Activated CD4-positive, alpha-beta T cell treated with anti-CD3 and anti-CD28 coated beads, Interleukin-2, amount 10 ng/mL, durations not matched to agents 24 days and 14 days (primary cell): ENCODE data around the gene ANTXR1. TPM values are rescaled to one million over a fixed set of nuclear protein-coding genes. Genes with fewer than 3 reads are reported as not detected.

ENCODE experiments used
- DNase-seq: peaks from one replicate; pipeline ENCODE4 v3.0.0; 2022
- H3K27ac Mint-ChIP-seq: one replicate; pipeline ENCODE4 v1.8.0; 2022; ENCODE audit warnings: mild to moderate bottlenecking, mixed read lengths
- H3K27me3 Mint-ChIP-seq: one replicate; pipeline ENCODE4 v1.8.0; 2022; ENCODE audit warnings: mixed read lengths
- H3K36me3 Mint-ChIP-seq: one replicate; pipeline ENCODE4 v1.8.0; 2022; ENCODE audit warnings: low read depth, mild to moderate bottlenecking, mixed read lengths
- H3K4me1 Mint-ChIP-seq: one replicate; pipeline ENCODE4 v1.8.0; 2021; ENCODE audit warnings: mixed read lengths
- H3K4me3 Mint-ChIP-seq: one replicate; pipeline ENCODE4 v1.8.0; 2022; ENCODE audit warnings: mild to moderate bottlenecking, moderate library complexity, mixed read lengths
- H3K9me3 Mint-ChIP-seq: one replicate; pipeline ENCODE4 v1.8.0; 2021; ENCODE audit warnings: mixed read lengths
- intact Hi-C: fragments of 100-400 bp; cut with micrococcal nuclease; formaldehyde crosslinking; loops from one replicate; pipeline ENCODE4 v1.15.1; 2023
- total RNA-seq: library from RNA; stranded (reverse); gene quantifications from 2 replicates; pipeline ENCODE4 v1.2.3, GENCODE V29; 2022

The ANTXR1 gene
- total RNA-seq, 1 donor from 2014 or later: not detected

- Mint-ChIP-seq H3K9me3 (peaks cover 4% of the 10 kb centered on the region), H3K4me1 (no peaks in the 10 kb centered on the region), H3K4me3 (no peak overlapping the region), H3K36me3 (no peaks in the 10 kb centered on the region), H3K27ac (no peak overlapping the region), H3K27me3 (peaks cover 70% of the 10 kb centered on the region)
- intact Hi-C loops: no loop called here
- peak; percentile 12 for DNase-seq
These were observed 46.8 kb downstream of the ANTXR1 start for GRCh38 chr2:69059731-69060290.

GRCh38 chr2:69060938-69061501, 48.0 kb downstream of the ANTXR1 start:
- Mint-ChIP-seq H3K9me3 (peaks cover 4% of the 10 kb centered on the region), H3K27ac (no peak overlapping the region), H3K4me3 (no peak overlapping the region), H3K27me3 (peaks cover 66% of the 10 kb centered on the region), H3K4me1 (no peaks in the 10 kb centered on the region), H3K36me3 (no peaks in the 10 kb centered on the region)
- DNase-seq: peak; percentile 7
- intact Hi-C loops: no loop called here

- intact Hi-C loops: no loop called here
- Mint-ChIP-seq H3K36me3 (no peaks in the 10 kb centered on the region), H3K4me1 (no peaks in the 10 kb centered on the region), H3K9me3 (peaks cover 4% of the 10 kb centered on the region), H3K27ac (no peak overlapping the region), H3K27me3 (peaks cover 65% of the 10 kb centered on the region), H3K4me3 (no peak overlapping the region)
- DNase-seq: no peak
These were observed 48.5 kb downstream of the ANTXR1 start for GRCh38 chr2:69061525-69061924.

- Mint-ChIP-seq H3K9me3 (peaks cover 4% of the 10 kb centered on the region), H3K27me3 (peaks cover 66% of the 10 kb centered on the region), H3K4me3 (no peak overlapping the region), H3K27ac (no peak overlapping the region), H3K36me3 (no peaks in the 10 kb centered on the region), H3K4me1 (no peaks in the 10 kb centered on the region)
- no peak for DNase-seq
- intact Hi-C loops: no loop called here
These were observed 49.5 kb downstream of the ANTXR1 start for GRCh38 chr2:69062307-69062962.

GRCh38 chr2:69065735-69066336, 52.9 kb downstream of the ANTXR1 start:
- no peak for DNase-seq
- H3K27me3 Mint-ChIP-seq: peaks cover 52% of the 10 kb centered on the region

GRCh38 chr2:69067026-69067630, 54.1 kb downstream of the ANTXR1 start:
- no peak overlapping the region for H3K4me3 Mint-ChIP-seq
- intact Hi-C loops: no loop called here
- no peak for DNase-seq
- H3K27me3 Mint-ChIP-seq: peaks cover 40% of the 10 kb centered on the region
- H3K4me1 Mint-ChIP-seq: no peaks in the 10 kb centered on the region
- H3K9me3 Mint-ChIP-seq: no peaks in the 10 kb centered on the region
- H3K36me3 Mint-ChIP-seq: no peaks in the 10 kb centered on the region
- H3K27ac Mint-ChIP-seq: no peak overlapping the region

More at GRCh38 chr2:69065735-69066336, 52.9 kb downstream of the ANTXR1 start:
- no peaks in the 10 kb centered on the region for H3K4me1 Mint-ChIP-seq
- intact Hi-C loops: no loop called here
- no peaks in the 10 kb centered on the region for H3K36me3 Mint-ChIP-seq
- no peak overlapping the region for H3K27ac Mint-ChIP-seq
- no peak overlapping the region for H3K4me3 Mint-ChIP-seq
- no peaks in the 10 kb centered on the region for H3K9me3 Mint-ChIP-seq

- Mint-ChIP-seq H3K4me1 (no peaks in the 10 kb centered on the region), H3K27ac (no peak overlapping the region), H3K4me3 (no peak overlapping the region), H3K36me3 (no peaks in the 10 kb centered on the region), H3K27me3 (peaks cover 33% of the 10 kb centered on the region), H3K9me3 (no peaks in the 10 kb centered on the region)
- no peak for DNase-seq
- intact Hi-C loops: no loop called here
These were observed 54.9 kb downstream of the ANTXR1 start for GRCh38 chr2:69067866-69068265.

- H3K27me3 Mint-ChIP-seq: peaks cover 35% of the 10 kb centered on the region
These were observed 58.0 kb downstream of the ANTXR1 start for GRCh38 chr2:69070969-69071368.

GRCh38 chr2:69073928-69074570, 61.1 kb downstream of the ANTXR1 start:
- Mint-ChIP-seq H3K4me3 (no peak overlapping the region), H3K9me3 (no peaks in the 10 kb centered on the region), H3K4me1 (no peaks in the 10 kb centered on the region), H3K27ac (no peak overlapping the region), H3K27me3 (peaks cover 28% of the 10 kb centered on the region), H3K36me3 (no peaks in the 10 kb centered on the region)
- intact Hi-C loops: no loop called here
- DNase-seq: no peak

More at GRCh38 chr2:69070969-69071368, 58.0 kb downstream of the ANTXR1 start:
- H3K36me3 Mint-ChIP-seq: no peaks in the 10 kb centered on the region
- intact Hi-C loops: no loop called here
- no peak overlapping the region for H3K27ac Mint-ChIP-seq
- H3K9me3 Mint-ChIP-seq: no peaks in the 10 kb centered on the region
- no peak for DNase-seq
- no peaks in the 10 kb centered on the region for H3K4me1 Mint-ChIP-seq
- no peak overlapping the region for H3K4me3 Mint-ChIP-seq

- H3K4me1 Mint-ChIP-seq: no peaks in the 10 kb centered on the region
- no peak overlapping the region for H3K4me3 Mint-ChIP-seq
- H3K36me3 Mint-ChIP-seq: no peaks in the 10 kb centered on the region
- intact Hi-C loops: no loop called here
- H3K27ac Mint-ChIP-seq: no peak overlapping the region
- H3K9me3 Mint-ChIP-seq: no peaks in the 10 kb centered on the region
- no peak for DNase-seq
- H3K27me3 Mint-ChIP-seq: peaks cover 35% of the 10 kb centered on the region
These were observed 61.9 kb downstream of the ANTXR1 start for GRCh38 chr2:69074918-69075317.

- Mint-ChIP-seq H3K36me3 (no peaks in the 10 kb centered on the region), H3K9me3 (no peaks in the 10 kb centered on the region), H3K4me3 (no peak overlapping the region), H3K4me1 (no peaks in the 10 kb centered on the region), H3K27me3 (peaks cover 32% of the 10 kb centered on the region), H3K27ac (no peak overlapping the region)
- intact Hi-C loops: no loop called here
- no peak for DNase-seq
These were observed 62.5 kb downstream of the ANTXR1 start for GRCh38 chr2:69075486-69075885.

- H3K27ac Mint-ChIP-seq: no peak overlapping the region
- peaks cover 36% of the 10 kb centered on the region for H3K27me3 Mint-ChIP-seq
- intact Hi-C loops: no loop called here
- H3K36me3 Mint-ChIP-seq: no peaks in the 10 kb centered on the region
- no peak for DNase-seq
- H3K4me3 Mint-ChIP-seq: no peak overlapping the region
- no peaks in the 10 kb centered on the region for H3K9me3 Mint-ChIP-seq
- no peaks in the 10 kb centered on the region for H3K4me1 Mint-ChIP-seq
These were observed 63.6 kb downstream of the ANTXR1 start for GRCh38 chr2:69076601-69077000.

- H3K9me3 Mint-ChIP-seq: no peaks in the 10 kb centered on the region
- DNase-seq: no peak
- no peaks in the 10 kb centered on the region for H3K36me3 Mint-ChIP-seq
- H3K4me3 Mint-ChIP-seq: no peak overlapping the region
- H3K27me3 Mint-ChIP-seq: peaks cover 43% of the 10 kb centered on the region
- intact Hi-C loops: no loop called here
- no peak overlapping the region for H3K27ac Mint-ChIP-seq
- H3K4me1 Mint-ChIP-seq: peaks cover 2% of the 10 kb centered on the region
These were observed 64.4 kb downstream of the ANTXR1 start for GRCh38 chr2:69077252-69077950.
